Measurements from ENCODE around the gene ACAD8.

The ACAD8 gene

DNA sequence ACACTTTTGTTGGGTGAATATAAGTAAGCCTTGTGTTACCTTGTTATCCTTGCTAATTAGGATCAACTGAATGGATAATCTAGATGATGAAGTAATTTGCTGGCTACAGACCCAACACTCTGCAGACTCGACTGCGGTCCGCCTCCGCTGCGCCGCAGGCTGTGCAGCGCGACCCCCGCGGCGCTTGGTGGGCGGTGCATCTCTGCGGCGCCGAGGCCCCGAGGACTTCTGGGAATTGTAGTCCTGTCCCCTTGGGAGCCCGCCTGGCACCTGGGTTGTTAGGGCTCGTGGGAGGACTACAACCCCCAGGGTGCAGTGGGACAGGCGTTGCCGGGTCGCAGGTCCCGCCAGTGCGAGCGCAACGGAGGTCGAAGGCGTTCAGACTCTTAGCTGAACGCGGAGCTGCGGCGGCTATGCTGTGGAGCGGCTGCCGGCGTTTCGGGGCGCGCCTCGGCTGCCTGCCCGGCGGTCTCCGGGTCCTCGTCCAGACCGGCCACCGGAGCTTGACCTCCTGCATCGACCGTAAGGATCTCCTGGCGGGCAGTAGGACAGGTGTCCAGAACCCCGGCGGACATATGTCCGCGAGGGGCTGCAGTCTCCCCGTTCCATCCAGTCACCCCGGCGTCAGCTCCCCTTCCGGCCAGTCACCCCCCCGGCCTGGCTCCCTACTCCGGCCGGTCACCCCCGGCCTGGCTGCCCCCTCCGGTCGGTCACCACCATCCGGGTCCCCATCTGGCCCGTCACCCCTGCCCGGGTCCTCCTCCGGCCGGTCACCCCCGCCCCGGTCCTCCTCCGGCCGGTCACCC lies at the start of gene ACAD8, which contains the start of gene THYN1:
Gene ACAD8, plus strand, starts transcription at position 381 of the 806 bp plus-strand sequence. Its CDS starts 33 bp downstream, at position 414.
Gene THYN1, minus strand, starts transcription at position 165 of the 806 bp plus-strand sequence. CDS start 470 bp downstream, outside the sequence.
- DNase-seq (ENCODE audit: low spot score) = peak; percentile 98

DNA sequence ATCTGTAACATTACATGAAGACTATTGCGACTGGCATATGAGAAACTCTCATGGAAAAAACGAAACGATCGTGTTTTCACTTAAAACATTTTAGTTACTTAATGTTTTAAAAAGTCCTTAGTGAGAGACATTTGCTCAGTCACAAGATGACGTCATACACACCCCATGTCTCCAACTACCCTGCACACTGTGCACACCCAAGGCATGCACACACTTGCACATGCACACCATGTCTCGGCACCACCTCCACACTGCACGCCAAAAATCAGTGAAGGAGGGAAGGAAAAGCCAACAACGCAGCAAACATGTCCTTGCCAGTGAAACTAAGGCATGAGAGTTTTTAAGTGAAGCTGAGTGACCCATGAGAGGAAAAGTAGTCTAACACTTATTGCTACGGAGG lies 47.6 kb upstream of the ACAD8 start:
- DNase-seq (ENCODE audit: low spot score) = no peak

GRCh38 chr11:134206185-134206584 lies 47.2 kb upstream of the ACAD8 start:
- no peak for DNase-seq (ENCODE audit: low spot score)

GRCh38 chr11:134207538-134208239 lies 45.7 kb upstream of the ACAD8 start:
- no peak for DNase-seq (ENCODE audit: low spot score)

- DNase-seq (ENCODE audit: low spot score) = no peak
Measured at GRCh38 chr11:134215836-134216235, 37.5 kb upstream of the ACAD8 start.

GRCh38 chr11:134216816-134217215 lies 36.6 kb upstream of the ACAD8 start:
- DNase-seq (ENCODE audit: low spot score) = no peak

GRCh38 chr11:134223121-134223520 lies 30.2 kb upstream of the ACAD8 start:
- DNase-seq (ENCODE audit: low spot score) = no peak

DNA sequence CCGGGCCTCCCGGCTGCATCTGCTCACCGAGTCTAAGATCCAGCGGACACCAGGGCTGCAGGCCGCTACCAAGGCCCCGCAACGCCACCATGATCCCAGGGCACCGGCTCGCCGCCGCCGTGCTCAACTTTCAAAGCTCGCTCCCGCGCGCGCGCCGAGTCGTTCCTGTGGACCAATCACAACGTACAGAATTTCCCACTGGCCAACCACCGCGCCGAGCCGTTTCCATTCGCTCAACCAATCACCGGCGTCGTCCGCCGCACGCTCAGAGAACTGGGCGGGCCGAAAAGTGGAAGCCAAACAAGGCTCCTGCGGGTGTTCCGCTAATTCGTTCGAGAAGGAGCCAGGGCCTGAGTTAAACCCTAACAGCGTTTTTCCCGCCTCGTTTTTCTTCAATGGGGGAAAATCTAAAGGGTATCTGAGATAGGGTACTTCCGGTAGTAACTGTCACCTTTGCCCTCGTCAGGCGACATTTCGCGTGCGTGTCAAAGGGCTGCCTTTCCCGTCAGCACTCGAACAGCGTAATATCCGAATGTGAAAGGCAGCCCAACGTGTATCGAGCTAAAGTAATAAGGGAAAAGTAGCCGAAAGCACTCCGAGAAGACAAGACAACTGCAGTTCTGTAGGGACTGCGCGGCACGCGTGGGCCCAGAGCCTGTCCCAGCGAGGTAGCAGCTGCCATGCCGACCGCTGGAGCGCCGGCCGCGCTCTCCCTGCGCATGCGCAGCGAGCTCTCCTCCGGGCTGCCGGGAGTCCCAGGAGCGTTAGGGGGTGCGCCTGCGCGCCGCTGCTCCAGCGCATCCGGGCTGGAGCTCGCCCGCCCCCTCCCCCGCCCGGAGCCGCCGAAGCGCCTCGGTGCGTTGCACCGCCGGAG lies 29.3 kb upstream of the ACAD8 start, which contains the start of the genes NCAPD3 and VPS26B:
Gene NCAPD3, minus strand, starts transcription at position 132 of the 874 bp plus-strand sequence. Its CDS starts 41 bp downstream, at position 91.
Gene VPS26B, plus strand, starts transcription at position 836 of the 874 bp plus-strand sequence. CDS start 452 bp downstream, outside the sequence.
- DNase-seq (ENCODE audit: low spot score) = peak; percentile 100

GRCh38 chr11:134224710-134225664 lies 28.4 kb upstream of the ACAD8 start:
- peak; percentile 29 for DNase-seq (ENCODE audit: low spot score)

DNA sequence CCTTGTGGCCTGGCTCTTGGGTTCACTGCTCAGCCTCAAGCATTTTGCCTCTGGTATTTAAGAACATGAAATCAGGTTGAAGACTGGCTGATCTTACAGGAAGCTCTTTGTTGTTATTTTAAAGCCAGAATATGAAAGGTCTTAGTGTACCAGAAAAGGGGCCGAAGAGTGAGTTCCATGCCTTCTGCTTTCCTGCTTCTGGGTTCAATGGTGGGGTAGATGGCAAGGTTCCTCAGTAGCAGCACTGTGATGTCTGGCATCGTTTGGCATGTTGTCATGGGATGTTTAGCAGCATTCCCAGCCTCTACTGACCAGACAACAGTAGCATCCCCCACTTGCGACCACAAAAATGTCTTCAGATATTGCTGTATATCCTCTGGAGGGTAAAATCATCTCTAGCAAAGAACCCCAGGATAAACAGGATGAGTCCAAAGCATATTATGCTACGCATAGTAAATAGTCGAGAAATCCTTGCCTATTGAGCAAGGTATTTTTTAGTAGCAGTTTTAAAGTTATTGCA lies 26.5 kb upstream of the ACAD8 start:
- DNase-seq (ENCODE audit: low spot score) = no peak

DNA sequence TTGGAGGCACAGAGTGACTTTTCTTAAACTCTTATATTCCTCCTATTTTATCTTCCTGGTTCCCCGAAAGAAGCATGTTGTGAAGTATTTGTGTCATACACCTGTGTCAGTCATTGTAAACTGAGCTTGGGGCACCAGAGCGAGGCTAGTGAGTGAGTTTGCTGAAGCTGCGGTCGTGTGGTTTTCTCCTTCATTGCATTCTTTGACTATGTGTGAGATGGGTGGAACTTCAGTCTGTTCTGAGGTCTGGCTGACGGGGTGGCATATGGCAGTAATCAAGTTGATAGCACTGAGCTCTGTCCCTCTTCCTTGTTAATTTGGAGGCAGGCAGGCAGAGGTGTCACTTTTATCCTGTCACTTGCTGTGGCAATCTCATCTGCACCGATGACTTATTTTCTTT lies 24.7 kb upstream of the ACAD8 start:
- no peak for DNase-seq (ENCODE audit: low spot score)

DNA sequence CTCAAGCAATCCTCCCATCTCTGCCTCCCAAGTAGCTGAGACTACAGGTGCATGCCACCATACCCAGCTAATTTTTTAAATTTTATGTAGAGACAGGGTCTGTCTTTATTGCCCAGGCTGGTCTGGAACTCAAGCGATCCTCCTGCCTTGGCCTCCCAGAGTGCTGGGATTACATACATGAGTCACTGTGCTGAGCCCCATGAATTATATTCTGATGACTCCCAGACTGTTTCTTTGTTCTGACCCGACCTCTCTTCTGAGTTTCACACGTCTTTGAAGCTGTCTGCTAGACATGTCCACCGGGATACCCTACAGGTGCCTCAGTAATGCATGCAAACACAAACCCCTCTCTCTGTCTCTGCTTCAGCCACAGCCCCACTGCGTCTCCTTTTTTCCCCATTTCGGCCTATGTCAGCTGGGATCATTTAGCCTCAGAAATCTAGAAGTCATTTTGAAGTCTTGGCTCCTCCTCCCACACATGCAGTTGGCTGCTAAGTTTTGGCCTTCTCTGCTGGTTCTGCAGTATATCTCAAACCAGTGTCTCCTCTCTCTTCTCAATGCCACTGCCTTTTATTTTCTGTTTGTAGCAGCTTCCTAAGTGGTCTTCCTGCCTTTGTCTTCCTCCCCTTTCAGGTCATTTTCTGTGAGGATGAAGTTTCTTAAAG lies 24.1 kb upstream of the ACAD8 start:
- no peak for DNase-seq (ENCODE audit: low spot score)

DNA sequence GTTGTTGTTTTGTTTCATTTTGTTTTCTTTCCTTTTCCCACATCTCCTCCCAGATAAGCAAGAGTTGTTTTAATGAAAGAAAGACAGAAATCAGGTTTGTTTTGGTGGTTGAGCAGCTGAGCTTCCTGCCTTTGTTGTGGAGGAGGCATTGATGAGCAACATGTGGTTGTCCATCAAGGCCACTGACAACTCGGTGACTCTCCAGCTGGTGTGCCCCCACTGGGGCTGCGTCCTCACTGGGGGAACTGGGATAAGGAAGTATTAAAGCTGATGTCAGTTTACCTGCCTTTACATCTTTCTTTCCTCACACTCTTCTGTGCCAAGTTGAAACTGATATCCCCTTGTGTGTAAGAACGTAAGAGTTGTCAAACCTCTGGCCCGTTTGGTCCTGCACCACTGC lies 23.0 kb upstream of the ACAD8 start:
- no peak for DNase-seq (ENCODE audit: low spot score)

DNA sequence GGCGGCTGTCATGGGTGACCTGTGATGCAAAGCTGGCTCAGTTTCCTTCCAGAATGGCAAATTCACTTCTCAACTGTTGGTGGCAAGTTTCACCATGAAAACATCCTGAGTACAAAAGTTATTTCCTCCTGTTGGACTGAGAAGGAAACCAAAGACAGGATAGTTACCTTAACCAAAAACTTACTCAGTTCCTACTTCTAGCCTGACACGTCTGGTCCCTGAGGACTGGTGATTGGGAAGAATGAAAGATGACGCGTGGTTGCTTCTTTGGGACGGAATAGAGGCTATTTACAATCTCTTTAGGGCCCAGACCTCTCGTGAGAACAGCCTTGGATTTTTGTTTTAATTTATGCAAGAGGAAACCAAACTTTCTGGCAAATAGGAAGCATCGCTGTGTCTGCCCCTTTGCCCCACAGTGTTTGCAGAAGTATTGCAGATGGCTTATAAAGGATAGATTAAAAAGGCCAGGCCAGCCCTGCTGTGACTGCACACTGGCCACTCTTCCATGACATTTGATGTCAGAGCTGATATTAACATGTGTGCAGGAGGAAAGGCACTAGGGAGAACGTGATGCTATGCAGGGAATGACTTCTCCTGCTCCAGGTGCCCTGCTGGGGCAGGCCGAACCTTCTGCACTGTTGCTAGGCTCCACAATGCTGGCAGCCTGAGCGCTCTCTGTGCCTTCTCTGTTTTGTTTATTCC lies 21.3 kb upstream of the ACAD8 start:
- DNase-seq (ENCODE audit: low spot score) = no peak

- DNase-seq (ENCODE audit: low spot score) = no peak
Measured at GRCh38 chr11:134233729-134234179, 19.6 kb upstream of the ACAD8 start.

DNA sequence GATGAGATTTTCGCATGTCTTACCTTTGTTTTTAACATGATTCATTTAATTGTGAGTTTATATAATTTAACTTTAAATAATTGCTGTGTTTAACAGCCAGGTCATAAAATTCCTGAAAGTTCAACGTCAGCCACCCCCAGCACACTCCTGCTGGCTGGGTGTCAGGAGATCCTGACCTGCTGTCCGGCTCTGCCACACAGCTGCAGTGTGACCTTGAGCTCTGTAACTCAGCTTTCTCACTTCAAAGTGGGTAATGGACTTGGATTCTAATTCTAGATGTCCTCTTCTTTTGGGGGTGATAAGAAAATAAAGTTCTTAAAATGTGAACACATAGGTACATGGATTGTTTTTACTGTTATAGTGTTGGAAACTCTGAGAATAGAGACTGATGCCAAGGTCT lies 18.0 kb upstream of the ACAD8 start:
- DNase-seq (ENCODE audit: low spot score) = no peak

- no peak for DNase-seq (ENCODE audit: low spot score)
Measured at GRCh38 chr11:134236834-134237556, 16.4 kb upstream of the ACAD8 start.

DNA sequence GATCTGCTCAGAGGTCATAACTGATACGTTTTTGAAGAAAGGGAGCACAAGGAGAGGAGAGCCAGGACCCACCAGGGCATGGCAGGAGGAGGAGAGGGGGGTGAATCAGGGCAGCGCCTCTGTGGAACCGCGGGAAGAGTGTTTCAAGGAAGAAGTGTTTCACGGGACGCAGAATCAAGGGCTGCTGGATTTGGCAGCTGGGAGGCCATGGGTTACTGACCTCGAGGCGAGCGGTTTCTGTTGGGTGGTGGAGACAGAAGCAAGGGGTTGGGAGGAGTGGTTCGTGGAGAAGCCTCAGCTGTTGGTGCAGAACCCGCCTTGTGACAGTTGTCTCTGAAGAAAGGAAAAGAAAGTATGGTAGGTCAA lies 15.8 kb upstream of the ACAD8 start:
- no peak for DNase-seq (ENCODE audit: low spot score)

- no peak for DNase-seq (ENCODE audit: low spot score)
Measured at GRCh38 chr11:134238956-134239355, 14.4 kb upstream of the ACAD8 start.

Data from AG08396 (cell line).